HG02852 (cell line): Measurements from ENCODE around the gene SERTAD1.
A peak's percentile ranks its signal among the peaks of the same experiment; 100 is the strongest.
"Not testable (repeated sequence)": the region's sequence is repeated elsewhere in the genome, so short reads cannot be mapped to it uniquely, and the experiment has no call there.

Experiments used
- ATAC-seq: cut with Tn5 transposase; IDR thresholded peaks from one replicate; pipeline ENCODE4 v1.9.1; 2021; ENCODE audit warnings: mild to moderate bottlenecking, moderate library complexity; ENCODE audit not compliant: unreplicated experiment

SERTAD1 gene

GRCh38 chr19:40452016-40452415 is 26.2 kb upstream of the SERTAD1 start:
- no peak for ATAC-seq

GRCh38 chr19:40450664-40451063 is 24.9 kb upstream of the SERTAD1 start:
- no peak for ATAC-seq

- ATAC-seq, result no peak
Observed at GRCh38 chr19:40449506-40449905, 23.7 kb upstream of the SERTAD1 start.

DNA sequence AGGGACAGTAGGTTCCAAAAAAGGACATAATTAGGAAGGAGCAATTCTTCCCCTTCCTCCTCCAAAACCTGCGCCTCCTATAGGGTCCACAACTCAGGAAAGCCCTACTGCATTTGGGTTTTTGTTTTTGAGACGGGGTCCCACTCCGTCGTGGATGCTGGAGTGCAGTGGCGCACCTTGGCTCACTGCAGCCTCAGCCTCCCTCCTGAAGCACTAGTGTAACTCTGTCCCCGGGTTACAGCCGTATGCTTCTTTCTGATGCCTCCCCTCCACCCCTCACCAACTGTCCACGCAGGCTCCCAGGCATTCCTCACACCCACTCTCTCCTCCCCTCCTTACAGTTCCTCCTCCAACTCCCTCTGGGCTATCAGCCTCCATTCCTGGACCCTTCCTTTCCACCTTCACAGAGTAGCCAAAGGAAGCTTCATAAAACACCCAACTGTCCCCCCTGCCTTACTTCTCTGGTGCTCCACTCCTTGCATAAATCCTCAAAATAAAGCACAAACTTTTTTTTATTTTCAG is 20.5 kb upstream of the SERTAD1 start:
- no peak for ATAC-seq

GRCh38 chr19:40445780-40446262 is 20.0 kb upstream of the SERTAD1 start:
- ATAC-seq, result no peak

DNA sequence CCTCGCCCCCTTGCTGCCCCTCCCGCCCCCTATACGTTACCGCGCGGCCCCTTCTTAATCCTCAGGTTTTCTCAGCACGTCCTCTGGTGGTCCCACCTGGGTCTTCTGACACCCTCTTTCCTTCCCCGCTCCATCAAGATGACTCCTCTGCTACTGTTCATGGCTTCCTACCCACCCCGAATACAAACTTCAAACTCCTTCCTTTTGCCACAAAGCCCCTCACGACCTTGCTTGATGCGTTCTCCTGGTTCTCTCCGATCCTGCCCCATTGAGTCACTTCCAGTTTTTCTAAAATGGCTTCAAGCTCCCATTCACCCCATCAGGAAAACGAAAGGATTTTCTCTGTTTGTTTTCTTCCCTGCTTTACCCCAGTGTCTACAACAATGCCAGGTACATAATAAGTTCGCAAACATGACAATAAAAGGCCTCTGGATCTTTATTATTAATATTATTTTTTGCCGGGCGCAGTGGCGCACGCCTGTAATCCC is 19.1 kb upstream of the SERTAD1 start:
- no peak for ATAC-seq

- ATAC-seq, result peak; percentile 61
Observed at GRCh38 chr19:40444000-40444824, 18.4 kb upstream of the SERTAD1 start, which contains the start of gene SERTAD3. Gene SERTAD3, minus strand, starts transcription at chr19:40444335. Its CDS starts 2,255 bp downstream, at chr19:40442080.

DNA sequence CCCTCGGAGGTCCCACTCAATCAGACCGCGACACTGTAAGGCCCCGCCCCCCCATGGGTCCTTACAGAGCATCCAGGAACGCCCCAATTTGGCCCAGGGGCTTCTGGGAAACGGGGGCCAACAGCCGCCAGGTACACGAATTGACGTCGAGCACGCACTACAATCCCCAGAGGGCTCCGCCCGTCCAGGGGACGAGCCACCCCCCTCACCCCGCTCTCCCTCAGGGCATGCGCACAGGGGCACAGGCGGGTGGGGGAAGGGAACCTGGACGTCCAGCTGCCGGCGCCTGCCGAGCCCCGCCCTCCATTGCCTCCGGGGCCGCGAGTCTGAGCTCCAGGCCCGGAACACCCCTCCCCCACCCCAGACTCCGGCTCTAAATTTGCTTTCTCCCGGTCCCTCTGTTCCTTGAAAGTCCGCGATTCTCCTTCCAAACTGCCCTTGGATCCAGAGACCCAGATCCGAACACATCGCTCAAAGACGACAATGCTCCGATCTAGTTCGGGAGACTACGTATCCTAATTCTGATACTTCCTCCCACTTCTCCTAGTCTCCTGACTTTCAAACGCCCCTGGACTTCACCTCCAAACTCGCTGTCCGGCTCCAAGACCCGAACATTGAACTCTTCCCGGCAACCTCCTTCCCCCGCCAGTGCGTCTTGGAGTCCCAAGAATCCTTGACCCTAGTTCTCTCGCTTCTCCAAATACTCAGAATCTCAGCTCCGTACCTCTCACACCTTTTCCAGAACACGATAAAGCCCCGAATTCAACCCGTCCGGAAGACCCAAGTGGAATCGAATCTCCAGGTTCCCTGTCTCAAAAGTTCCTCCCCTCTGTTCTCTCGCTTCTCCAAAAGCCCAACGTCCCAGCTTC is 17.6 kb upstream of the SERTAD1 start:
- peak; percentile 66 for ATAC-seq

GRCh38 chr19:40442328-40443130 is 16.7 kb upstream of the SERTAD1 start:
- no peak for ATAC-seq

DNA sequence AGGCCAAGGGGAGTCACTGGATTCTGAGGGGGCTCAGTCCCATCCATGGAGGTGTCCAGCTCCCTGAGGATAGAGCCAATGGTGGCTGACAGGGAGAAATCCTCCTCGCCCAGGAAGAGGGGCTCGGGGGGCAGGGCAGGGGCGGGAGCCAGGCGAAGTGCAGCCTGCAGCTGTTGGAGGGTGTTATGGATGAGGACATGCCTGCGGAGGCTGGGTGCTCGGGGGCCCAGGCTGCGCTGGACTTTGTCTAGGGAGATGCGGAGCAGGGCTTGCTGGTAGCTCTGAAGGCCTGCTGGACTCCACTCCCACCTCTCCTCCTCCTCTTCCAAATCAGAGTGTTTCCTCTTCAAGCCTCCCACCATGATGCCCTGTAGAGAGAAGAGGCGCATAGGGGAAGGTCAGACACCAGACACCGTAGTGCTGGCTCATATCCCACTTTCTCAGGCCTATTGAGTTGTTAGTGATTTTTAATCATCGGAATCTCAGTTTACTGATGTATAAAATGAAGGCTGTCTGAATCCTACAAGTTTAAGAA is 16.0 kb upstream of the SERTAD1 start:
- no peak for ATAC-seq

DNA sequence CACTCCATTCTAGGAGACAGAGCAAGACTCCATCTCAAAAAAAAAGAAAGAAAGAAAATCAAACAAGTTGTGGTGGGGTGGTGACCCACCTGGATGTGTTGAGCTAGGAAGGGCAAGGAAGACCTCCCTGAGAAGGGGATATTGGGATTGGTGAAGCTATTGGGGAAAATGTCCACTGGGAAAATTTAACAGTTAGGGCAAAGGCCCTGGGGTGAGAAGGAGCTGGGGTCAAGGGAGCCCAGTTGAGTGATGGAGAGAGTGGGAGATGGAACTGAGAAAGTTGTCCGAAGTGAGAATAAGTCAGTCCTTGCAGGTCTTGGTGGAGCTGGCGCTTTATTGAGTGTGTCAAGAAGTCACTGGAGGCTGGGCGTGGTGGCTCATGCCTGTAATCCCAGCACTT is 12.5 kb upstream of the SERTAD1 start:
- no peak for ATAC-seq

DNA sequence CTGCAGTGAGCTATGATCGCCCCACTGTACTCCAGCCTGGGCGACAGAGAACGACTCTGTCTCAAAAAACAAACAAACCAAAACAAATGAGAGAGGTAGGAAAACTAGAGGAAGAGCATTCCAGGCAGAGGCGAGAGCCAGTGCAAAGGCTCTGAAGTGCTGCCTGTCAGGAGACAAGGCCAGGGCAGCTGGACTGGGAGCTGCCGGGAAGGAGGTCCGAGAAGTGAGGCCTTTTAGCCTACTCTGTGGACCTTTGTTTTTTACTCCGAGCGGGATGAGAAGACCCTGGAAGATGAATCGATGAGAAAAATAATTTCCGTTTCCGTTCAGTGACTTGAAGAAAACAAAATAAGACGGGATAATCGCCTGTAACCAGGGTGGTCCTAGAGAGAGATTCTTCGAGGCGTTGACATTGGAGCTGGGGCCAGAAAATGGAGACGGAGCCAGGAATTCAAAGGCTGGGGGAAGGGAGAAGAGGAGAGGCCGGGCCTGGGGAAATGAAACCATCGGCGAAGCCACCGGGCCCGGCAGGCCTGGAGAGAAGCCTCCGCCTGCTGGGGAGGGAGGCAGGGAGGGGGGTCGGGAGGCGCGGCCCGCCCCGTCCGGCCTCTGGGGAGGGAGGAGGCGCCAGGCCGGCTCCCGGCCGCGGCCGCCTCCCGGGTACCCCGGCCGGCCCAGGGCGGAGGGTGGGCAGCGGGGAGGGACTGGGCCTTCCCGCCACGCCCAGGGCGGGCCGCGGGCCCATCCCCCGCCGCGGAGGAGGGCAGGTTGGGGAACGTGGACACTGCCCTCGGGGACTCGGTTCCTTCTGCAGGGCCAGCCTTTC is 7.8 kb upstream of the SERTAD1 start:
- peak; percentile 75 for ATAC-seq

- ATAC-seq, result not testable (repeated sequence)
Observed at GRCh38 chr19:40432760-40433159, 7.0 kb upstream of the SERTAD1 start.

DNA sequence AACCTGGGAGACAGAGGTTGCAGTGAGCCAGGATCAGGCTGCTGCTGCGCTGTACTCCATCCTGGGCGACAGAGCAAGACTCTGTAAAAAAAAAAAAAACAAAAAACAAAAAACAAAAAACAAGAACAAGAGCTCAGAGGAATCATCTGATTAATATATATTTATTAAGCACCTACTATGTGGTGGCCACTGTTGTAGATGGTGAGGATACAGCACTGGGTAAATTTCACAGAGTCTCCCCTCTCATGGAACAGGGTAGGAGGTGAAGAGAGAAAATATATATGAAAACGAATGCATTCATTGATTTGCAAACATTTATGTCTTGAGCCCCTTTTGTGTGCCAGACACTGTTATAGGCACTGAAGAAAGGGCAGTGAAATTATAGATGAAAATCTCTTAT is 5.9 kb upstream of the SERTAD1 start:
- no peak for ATAC-seq

DNA sequence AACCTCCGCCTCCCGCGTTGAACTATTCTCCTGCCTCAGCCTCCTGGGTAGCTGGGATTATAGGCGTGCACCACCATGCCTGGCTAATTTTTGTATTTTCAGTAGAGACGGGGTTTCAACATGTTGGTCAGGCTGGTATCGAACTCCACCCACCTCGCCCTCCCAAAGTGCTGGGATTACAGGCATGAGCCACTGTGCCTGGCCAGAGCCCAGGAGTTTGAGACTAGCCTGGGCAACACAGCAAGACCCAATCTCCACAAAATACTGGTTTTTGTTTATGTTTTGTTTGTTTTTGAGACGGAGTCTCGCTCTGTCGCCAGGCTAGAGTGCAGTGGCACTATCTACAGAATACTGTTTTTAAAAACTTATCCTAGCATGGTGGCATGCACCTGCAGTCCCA is 4.5 kb upstream of the SERTAD1 start:
- ATAC-seq, result not testable (repeated sequence)

- not testable (repeated sequence) for ATAC-seq
Observed at GRCh38 chr19:40428197-40428596, 2.4 kb upstream of the SERTAD1 start.

DNA sequence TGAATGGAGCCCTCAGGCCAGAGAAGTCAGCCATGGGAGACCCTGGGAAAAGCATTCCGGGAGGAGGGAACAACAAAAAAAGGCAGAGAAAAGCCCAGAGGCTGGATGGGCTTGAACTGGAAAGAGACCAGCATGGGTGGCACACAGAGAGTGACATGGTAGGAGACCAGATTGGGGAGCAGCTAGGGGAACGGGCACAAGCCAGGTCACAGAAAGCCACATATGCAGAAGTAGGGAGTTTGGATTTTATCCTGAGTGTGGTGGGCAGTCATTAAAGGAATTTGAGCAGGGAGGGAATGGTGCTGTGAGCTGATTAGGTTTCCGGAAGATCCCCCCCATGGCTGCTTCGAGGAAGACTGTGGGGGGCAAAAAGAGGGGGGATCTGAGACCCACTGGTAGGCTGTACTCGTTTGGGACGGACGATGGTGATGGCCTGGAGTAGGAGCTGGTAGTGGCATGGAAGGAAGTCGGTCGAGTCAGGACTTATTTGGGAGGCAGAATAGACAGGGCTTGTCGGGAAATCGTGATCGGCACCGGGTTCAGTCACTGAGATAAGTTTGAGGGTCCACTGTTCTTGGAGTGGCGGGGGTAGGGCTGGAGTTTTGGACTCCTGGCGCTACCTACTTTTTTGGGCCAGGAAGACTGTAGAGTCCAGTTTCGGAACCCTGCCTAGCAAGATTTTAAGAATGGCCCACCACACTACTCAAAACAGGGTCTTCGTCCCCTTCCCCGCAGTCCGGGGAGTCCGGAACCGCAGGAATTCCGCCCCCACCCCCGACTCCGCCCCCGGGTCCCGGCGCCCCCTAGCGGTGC is 949 bp downstream of the SERTAD1 start:
- no peak for ATAC-seq

DNA sequence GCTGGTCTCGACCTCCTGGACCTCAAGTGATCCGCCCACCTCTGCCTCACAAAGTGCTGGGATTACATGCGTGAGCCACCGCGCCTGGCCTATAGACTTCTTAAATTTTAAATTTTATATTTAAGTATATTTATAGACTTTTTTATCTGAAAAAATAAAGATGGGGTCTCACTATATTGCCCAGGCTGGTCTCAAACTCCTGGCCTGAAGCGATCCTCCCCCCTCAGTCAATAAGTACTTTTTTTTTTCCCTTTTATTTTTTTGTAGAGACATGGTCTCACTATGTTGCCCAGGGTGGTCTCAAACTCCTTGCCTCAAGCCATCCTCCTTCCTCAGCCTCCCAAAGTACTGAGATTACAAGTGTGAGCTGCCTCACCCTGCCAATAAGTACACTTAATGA is 1.9 kb downstream of the SERTAD1 start:
- no peak for ATAC-seq
